ENCODE results near the gene TMEM259.

The TMEM259 gene

DNA sequence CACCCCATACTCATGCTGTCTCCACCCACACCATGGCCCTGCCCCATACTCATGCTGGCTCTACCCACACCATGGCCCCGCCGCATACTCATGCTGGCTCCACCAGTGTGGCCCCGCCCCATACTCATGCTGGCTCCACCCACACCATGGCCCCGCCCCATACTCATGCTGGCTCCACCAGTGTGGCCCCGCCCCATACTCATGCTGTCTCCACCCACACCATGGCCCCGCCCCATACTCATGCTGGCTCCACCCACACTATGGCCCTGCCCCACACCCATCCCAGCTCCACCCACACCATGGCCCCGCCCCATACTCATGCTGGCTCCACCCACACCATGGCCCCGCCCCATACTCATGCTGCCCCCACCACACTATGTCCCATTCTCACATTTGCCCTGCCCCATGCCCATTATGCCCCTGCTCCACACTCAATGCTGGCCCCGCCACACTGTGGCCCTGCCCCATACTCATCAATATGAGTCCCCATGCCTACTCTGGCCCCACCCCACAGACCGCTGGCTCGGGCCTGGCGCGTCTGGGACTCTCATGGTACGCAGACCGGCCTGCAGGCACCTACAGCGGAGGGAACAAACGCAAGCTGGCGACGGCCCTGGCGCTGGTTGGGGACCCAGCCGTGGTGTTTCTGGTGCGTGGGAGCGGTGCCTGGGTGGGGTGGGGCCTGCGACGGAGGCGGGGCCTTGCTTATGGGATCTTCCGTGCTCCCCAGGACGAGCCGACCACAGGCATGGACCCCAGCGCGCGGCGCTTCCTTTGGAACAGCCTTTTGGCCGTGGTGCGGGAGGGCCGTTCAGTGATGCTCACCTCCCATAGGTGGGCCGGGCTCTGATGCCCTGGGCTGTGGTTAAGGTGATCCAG is 42.3 kb upstream of the TMEM259 start:
- H3K9me3 Mint-ChIP-seq = no peaks in the 10 kb centered on the region
- peaks cover 17% of the 10 kb centered on the region for H3K4me1 Mint-ChIP-seq
- H3K36me3 Mint-ChIP-seq (ENCODE audit: low read depth) = no peaks in the 10 kb centered on the region
- no peak overlapping the region for H3K4me3 Mint-ChIP-seq
- no peak overlapping the region for H3K27ac Mint-ChIP-seq
- H3K27me3 Mint-ChIP-seq (ENCODE audit: low read depth, poor library complexity) = peaks cover 49% of the 10 kb centered on the region
- DNase-seq = peak; percentile 42
- TF ChIP-seq, protein P1, sequence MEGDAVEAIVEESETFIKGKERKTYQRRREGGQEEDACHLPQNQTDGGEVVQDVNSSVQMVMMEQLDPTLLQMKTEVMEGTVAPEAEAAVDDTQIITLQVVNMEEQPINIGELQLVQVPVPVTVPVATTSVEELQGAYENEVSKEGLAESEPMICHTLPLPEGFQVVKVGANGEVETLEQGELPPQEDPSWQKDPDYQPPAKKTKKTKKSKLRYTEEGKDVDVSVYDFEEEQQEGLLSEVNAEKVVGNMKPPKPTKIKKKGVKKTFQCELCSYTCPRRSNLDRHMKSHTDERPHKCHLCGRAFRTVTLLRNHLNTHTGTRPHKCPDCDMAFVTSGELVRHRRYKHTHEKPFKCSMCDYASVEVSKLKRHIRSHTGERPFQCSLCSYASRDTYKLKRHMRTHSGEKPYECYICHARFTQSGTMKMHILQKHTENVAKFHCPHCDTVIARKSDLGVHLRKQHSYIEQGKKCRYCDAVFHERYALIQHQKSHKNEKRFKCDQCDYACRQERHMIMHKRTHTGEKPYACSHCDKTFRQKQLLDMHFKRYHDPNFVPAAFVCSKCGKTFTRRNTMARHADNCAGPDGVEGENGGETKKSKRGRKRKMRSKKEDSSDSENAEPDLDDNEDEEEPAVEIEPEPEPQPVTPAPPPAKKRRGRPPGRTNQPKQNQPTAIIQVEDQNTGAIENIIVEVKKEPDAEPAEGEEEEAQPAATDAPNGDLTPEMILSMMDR (IDR thresholded peaks at IDR 0.05) = no peak

DNA sequence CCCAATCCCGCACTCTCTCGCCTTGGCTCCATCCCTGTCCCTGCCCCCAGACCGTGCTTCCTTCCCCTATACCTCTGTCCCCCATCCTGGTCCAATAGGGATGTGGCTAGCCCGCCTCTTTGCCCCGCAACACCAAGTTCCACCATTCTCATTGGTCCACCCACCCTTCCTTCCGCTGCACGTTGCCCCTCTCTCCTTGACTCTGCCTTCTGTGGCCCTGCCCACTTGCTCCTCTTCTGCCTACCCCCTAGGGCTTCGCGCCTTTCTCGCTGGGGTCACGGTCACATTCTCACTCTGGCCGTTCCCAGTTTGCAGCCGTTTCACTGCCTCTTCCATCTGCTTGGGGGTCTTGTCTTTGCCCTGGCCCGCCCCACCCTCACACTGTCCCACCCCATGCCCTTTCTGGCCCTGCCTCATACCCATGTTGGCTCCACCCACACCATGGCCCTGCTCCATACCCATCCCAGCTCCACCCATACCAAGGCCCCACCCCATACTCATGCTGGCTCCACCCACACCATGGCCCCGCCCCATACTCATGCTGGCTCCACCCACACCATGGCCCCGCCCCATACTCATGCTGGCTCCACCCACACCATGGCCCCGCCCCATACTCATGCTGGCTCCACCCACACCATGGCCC is 41.6 kb upstream of the TMEM259 start:
- H3K36me3 Mint-ChIP-seq (ENCODE audit: low read depth) = no peaks in the 10 kb centered on the region
- H3K4me1 Mint-ChIP-seq = peaks cover 17% of the 10 kb centered on the region
- DNase-seq = peak; percentile 25
- TF ChIP-seq, protein P1 (IDR thresholded peaks at IDR 0.05) = no peak
- H3K27ac Mint-ChIP-seq = no peak overlapping the region
- H3K27me3 Mint-ChIP-seq (ENCODE audit: low read depth, poor library complexity) = peaks cover 41% of the 10 kb centered on the region
- no peak overlapping the region for H3K4me3 Mint-ChIP-seq
- no peaks in the 10 kb centered on the region for H3K9me3 Mint-ChIP-seq

GRCh38 chr19:1061987-1062386 is 41.1 kb upstream of the TMEM259 start:
- peaks cover 38% of the 10 kb centered on the region for H3K27me3 Mint-ChIP-seq (ENCODE audit: low read depth, poor library complexity)
- no peaks in the 10 kb centered on the region for H3K9me3 Mint-ChIP-seq
- H3K4me1 Mint-ChIP-seq = peaks cover 17% of the 10 kb centered on the region
- no peak overlapping the region for H3K4me3 Mint-ChIP-seq
- DNase-seq = peak; percentile 4
- H3K27ac Mint-ChIP-seq = no peak overlapping the region
- TF ChIP-seq, protein P1 (IDR thresholded peaks at IDR 0.05) = no peak
- H3K36me3 Mint-ChIP-seq (ENCODE audit: low read depth) = no peaks in the 10 kb centered on the region

DNA sequence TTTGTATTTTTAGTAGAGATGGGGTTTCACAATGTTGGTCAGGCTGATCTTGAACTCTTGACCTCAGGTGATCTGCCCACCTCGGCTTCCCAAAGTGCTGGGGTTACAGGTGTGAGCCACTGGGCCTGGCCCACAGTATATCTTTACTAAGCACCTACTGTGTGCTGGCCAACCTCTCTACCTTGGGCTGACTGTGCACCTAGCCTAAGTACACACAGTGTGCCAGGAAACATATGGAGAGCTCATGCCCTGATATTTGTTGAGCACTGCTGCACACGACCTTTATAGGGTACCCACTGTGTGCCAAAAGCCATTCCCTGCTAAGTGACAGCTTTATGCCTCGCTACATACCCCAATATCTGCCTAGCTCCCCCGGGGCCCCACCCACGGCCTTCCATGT is 39.8 kb upstream of the TMEM259 start:
- H3K27ac Mint-ChIP-seq = no peak overlapping the region
- no peaks in the 10 kb centered on the region for H3K9me3 Mint-ChIP-seq
- H3K27me3 Mint-ChIP-seq (ENCODE audit: low read depth, poor library complexity) = peaks cover 28% of the 10 kb centered on the region
- TF ChIP-seq, protein P1 (IDR thresholded peaks at IDR 0.05) = no peak
- H3K4me1 Mint-ChIP-seq = peaks cover 19% of the 10 kb centered on the region
- no peaks in the 10 kb centered on the region for H3K36me3 Mint-ChIP-seq (ENCODE audit: low read depth)
- H3K4me3 Mint-ChIP-seq = no peak overlapping the region
- no peak for DNase-seq

DNA sequence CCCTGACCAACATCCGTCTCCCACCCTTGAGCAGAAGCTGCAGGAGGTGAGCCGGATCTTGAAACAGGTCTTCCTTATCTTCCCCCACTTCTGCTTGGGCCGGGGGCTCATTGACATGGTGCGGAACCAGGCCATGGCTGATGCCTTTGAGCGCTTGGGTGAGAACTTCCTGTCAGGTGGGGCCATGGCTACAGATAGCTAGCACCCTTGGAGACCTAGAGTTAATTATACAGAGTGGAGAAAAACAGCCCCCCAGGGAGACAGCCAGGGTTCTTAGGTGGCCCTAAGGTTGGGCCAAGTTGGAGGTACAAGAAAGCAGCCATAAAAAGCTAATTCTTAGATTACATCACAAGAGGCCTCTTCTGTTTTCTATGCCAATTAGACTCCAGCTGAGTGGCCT is 37.2 kb upstream of the TMEM259 start:
- TF ChIP-seq, protein P1 (IDR thresholded peaks at IDR 0.05) = no peak
- Mint-ChIP-seq H3K27me3 (ENCODE audit: low read depth, poor library complexity) (peaks cover 6% of the 10 kb centered on the region), H3K27ac (no peak overlapping the region), H3K9me3 (no peaks in the 10 kb centered on the region), H3K4me1 (peaks cover 12% of the 10 kb centered on the region), H3K4me3 (no peak overlapping the region), H3K36me3 (ENCODE audit: low read depth) (no peaks in the 10 kb centered on the region)
- DNase-seq = no peak

Measured in nephron progenitor cell (in vitro differentiated cells).